Measurements from ENCODE around the gene RELL2. TPM values are rescaled to one million over a fixed set of nuclear protein-coding genes. Genes with fewer than 3 reads are reported as not detected.

The RELL2 gene
- total RNA-seq, 1 experiment from 2014 or later = 12.6 TPM

DNA sequence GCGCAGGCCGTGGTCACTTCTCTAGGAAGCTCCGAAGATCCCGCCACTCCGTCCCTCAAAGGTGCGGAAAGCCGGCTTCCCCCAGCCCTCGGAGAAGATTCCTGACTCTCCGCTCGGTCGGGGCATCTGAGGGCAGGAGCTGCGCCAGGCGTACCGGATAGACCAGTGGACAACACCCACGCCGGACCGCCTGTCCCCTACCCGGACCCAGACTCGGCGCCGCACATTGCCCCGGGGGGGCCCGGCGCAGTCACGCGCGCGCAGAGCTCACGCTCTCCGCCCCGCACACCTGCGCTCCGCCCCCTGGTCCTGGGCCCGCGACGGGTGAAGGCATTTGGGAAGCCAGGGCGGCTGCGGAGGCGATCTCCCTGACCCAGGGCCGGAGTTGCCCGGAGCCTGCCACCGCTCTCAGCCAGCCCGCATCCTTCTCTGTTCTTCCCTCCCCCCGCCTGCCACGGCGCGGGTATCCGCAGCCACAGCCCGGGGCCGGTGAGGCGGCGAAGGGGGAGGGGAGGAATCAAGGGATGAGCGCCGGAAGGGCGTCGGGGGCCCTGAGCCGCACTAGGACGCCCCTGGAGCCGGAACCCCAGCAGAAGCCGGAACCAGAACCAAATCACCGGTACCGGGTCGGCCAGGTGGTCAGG lies 448 bp downstream of the RELL2 start:
- TSS peak; percentile 36 for BruUV-seq (replicated peaks)
- CTCF ChIA-PET = interaction anchor here (0.6 to 2.2 kb wide), 12 partner anchors 14 to 134 kb away, joined by 3 to 25 read pairs (median 3); partner anchors contain the start of genes DIAPH1 and FCHSD1
- H3K9me3 Mint-ChIP-seq (ENCODE audit: low read depth, unreplicated experiment) = no peaks in the 10 kb centered on the region
- H3K36me3 Mint-ChIP-seq (ENCODE audit: insufficient read depth, unreplicated experiment) = peaks cover 47% of the 10 kb centered on the region
- TF ChIP-seq, protein P1, sequence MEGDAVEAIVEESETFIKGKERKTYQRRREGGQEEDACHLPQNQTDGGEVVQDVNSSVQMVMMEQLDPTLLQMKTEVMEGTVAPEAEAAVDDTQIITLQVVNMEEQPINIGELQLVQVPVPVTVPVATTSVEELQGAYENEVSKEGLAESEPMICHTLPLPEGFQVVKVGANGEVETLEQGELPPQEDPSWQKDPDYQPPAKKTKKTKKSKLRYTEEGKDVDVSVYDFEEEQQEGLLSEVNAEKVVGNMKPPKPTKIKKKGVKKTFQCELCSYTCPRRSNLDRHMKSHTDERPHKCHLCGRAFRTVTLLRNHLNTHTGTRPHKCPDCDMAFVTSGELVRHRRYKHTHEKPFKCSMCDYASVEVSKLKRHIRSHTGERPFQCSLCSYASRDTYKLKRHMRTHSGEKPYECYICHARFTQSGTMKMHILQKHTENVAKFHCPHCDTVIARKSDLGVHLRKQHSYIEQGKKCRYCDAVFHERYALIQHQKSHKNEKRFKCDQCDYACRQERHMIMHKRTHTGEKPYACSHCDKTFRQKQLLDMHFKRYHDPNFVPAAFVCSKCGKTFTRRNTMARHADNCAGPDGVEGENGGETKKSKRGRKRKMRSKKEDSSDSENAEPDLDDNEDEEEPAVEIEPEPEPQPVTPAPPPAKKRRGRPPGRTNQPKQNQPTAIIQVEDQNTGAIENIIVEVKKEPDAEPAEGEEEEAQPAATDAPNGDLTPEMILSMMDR (IDR thresholded peaks at IDR 0.05; ENCODE audit: unreplicated experiment) = no peak
- DNase-seq = peak; percentile 46
- H3K27me3 Mint-ChIP-seq (ENCODE audit: unreplicated experiment) = no peaks in the 10 kb centered on the region
- H3K4me1 Mint-ChIP-seq (ENCODE audit: low read depth, unreplicated experiment) = peaks cover 35% of the 10 kb centered on the region
- H3K4me3 Mint-ChIP-seq (ENCODE audit: low read depth, unreplicated experiment) = peak overlapping the region; percentile 79
- intact Hi-C loops (cut with micrococcal nuclease; ENCODE audit: unreplicated experiment) = no loop called here
- no peak overlapping the region for H3K27ac Mint-ChIP-seq (ENCODE audit: unreplicated experiment)

GRCh38 chr5:141637767-141638419 lies 1.1 kb downstream of the RELL2 start:
- intact Hi-C loops (cut with micrococcal nuclease; ENCODE audit: unreplicated experiment) = no loop called here

GRCh38 chr5:141638771-141639170 lies 2.0 kb downstream of the RELL2 start:
- Mint-ChIP-seq H3K4me3 (ENCODE audit: low read depth, unreplicated experiment) (peak overlapping the region; percentile 79), H3K9me3 (ENCODE audit: low read depth, unreplicated experiment) (no peaks in the 10 kb centered on the region), H3K27me3 (ENCODE audit: unreplicated experiment) (no peaks in the 10 kb centered on the region), H3K27ac (ENCODE audit: unreplicated experiment) (no peak overlapping the region), H3K4me1 (ENCODE audit: low read depth, unreplicated experiment) (peaks cover 41% of the 10 kb centered on the region), H3K36me3 (ENCODE audit: insufficient read depth, unreplicated experiment) (peaks cover 51% of the 10 kb centered on the region)
- TF ChIP-seq, protein P1 (IDR thresholded peaks at IDR 0.05; ENCODE audit: unreplicated experiment) = no peak
- intact Hi-C loops (cut with micrococcal nuclease; ENCODE audit: unreplicated experiment) = no loop called here
- CTCF ChIA-PET = no interaction called here
- no peak for DNase-seq
- BruUV-seq (replicated peaks) = no TSS peak

More at GRCh38 chr5:141637767-141638419, 1.1 kb downstream of the RELL2 start:
- Mint-ChIP-seq H3K27ac (ENCODE audit: unreplicated experiment) (no peak overlapping the region), H3K4me1 (ENCODE audit: low read depth, unreplicated experiment) (peaks cover 42% of the 10 kb centered on the region), H3K9me3 (ENCODE audit: low read depth, unreplicated experiment) (no peaks in the 10 kb centered on the region), H3K27me3 (ENCODE audit: unreplicated experiment) (no peaks in the 10 kb centered on the region), H3K36me3 (ENCODE audit: insufficient read depth, unreplicated experiment) (peaks cover 47% of the 10 kb centered on the region), H3K4me3 (ENCODE audit: low read depth, unreplicated experiment) (peak overlapping the region; percentile 79)
- CTCF ChIA-PET = interaction anchor here (0.9 to 2.2 kb wide), 3 partner anchors 13 to 74 kb away, joined by 3 to 25 read pairs (median 5); partner anchors contain the start of genes DIAPH1 and FCHSD1
- BruUV-seq (replicated peaks) = no TSS peak
- peak; percentile 66 for DNase-seq
- TF ChIP-seq, protein P1 (IDR thresholded peaks at IDR 0.05; ENCODE audit: unreplicated experiment) = peak; percentile 24

DNA sequence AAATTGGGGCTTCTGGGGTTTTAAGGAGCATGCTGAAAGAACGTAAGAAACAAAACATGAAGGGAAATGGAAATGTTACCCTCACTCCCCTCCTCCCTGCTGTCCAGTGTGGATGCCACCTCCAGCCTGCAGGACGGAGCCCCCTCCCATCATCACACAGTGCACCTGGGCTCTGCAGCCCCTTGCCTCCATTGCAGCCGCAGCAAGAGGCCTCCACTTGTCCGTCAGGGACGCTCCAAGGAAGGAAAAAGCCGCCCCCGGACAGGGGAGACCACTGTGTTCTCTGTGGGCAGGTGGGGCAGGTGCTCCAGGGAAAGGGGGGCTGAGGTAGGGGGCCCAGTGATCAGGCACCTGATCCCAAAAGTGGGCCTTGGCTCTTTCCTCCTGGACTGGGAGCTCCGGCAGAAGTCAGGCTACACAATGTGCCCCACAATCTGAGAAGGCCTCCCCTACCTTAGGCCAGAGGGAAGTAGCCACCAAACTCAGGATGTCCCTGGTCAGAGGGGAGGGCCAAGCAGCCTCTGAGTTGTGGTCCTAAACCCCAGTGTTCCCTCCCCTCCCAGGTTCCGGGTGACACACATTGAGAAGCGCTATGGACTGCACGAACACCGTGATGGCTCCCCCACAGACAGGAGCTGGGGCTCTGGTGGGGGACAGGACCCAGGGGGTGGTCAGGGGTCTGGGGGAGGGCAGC lies 2.7 kb downstream of the RELL2 start:
- H3K4me1 Mint-ChIP-seq (ENCODE audit: low read depth, unreplicated experiment) = peaks cover 33% of the 10 kb centered on the region
- no peak overlapping the region for H3K4me3 Mint-ChIP-seq (ENCODE audit: low read depth, unreplicated experiment)
- H3K9me3 Mint-ChIP-seq (ENCODE audit: low read depth, unreplicated experiment) = no peaks in the 10 kb centered on the region
- TF ChIP-seq, protein P1 (IDR thresholded peaks at IDR 0.05; ENCODE audit: unreplicated experiment) = no peak
- CTCF ChIA-PET = no interaction called here
- intact Hi-C loops (cut with micrococcal nuclease; ENCODE audit: unreplicated experiment) = no loop called here
- peaks cover 44% of the 10 kb centered on the region for H3K36me3 Mint-ChIP-seq (ENCODE audit: insufficient read depth, unreplicated experiment)
- DNase-seq = no peak
- H3K27me3 Mint-ChIP-seq (ENCODE audit: unreplicated experiment) = no peaks in the 10 kb centered on the region
- BruUV-seq (replicated peaks) = no TSS peak
- no peak overlapping the region for H3K27ac Mint-ChIP-seq (ENCODE audit: unreplicated experiment)
